ENCODE results near the gene KIF1B.

GRCh38 chr1:10308001-10308400 lies 97.6 kb downstream of the KIF1B start:
- TF ChIP-seq CTCF (IDR thresholded peaks at IDR 0.05; ENCODE audit: borderline replicate concordance, extremely low read depth, low read length, poor library complexity, severe bottlenecking) (no peak), EZH2 (IDR thresholded peaks at IDR 0.05; ENCODE audit: borderline replicate concordance, low read depth, low read length, severe bottlenecking) (no peak)
